Spinal cord (tissue), 10 donors: ENCODE results near the gene CHFR. TPM values are rescaled to one million over a fixed set of nuclear protein-coding genes. Genes with fewer than 3 reads are reported as not detected.
"Not testable (repeated sequence)": the region's sequence is repeated elsewhere in the genome, so short reads cannot be mapped to it uniquely, and the experiment has no call there.

Experiments used
- DNase-seq, 6 donors: peaks; one replicate each; pipeline versions ENCODE4 v3.0.0 to v3.0.0-alpha.2; 2013 to 2015; ENCODE audit warnings: low spot score in 6 of 6, low read depth in 4 of 6
- H3K27ac ChIP-seq: one replicate; pipeline ENCODE4 v1.5.1; 2013; ENCODE audit warnings: low read depth, low read length, control low read depth
- H3K27me3 ChIP-seq: one replicate; pipeline ENCODE4 v1.6.1; 2013; ENCODE audit warnings: low read length; ENCODE audit not compliant: control insufficient read depth, insufficient read depth
- H3K36me3 ChIP-seq: one replicate; pipeline ENCODE4 v1.6.1; 2013; ENCODE audit warnings: low read length; ENCODE audit not compliant: control insufficient read depth, insufficient read depth
- H3K4me1 ChIP-seq: one replicate; pipeline ENCODE4 v1.6.1; 2013; ENCODE audit warnings: low read length; ENCODE audit not compliant: control insufficient read depth, insufficient read depth
- H3K4me3 ChIP-seq: one replicate; pipeline ENCODE4 v1.5.1; 2013; ENCODE audit warnings: low read depth, low read length, control low read depth
- H3K9me3 ChIP-seq: one replicate; pipeline ENCODE4 v1.6.1; 2013; ENCODE audit warnings: low read length; ENCODE audit not compliant: control insufficient read depth, insufficient read depth
- WGBS: methylation state at CpG from one replicate; pipeline ENCODE4 v1.1.5; 2013; ENCODE audit warnings: missing lambda C conversion rate; ENCODE audit not compliant: insufficient coverage; 5-methylcytosine and 5-hydroxymethylcytosine counted together
- polyA plus RNA-seq, 2 donors: library from polyadenylated mRNA; unstranded; fragments of 120-200 nt; gene quantifications; one replicate each; pipeline ENCODE4 v1.2.1, GENCODE V29; 2013; ENCODE audit not compliant: insufficient read length in 2 of 2
- total RNA-seq, 2 donors: library from RNA; depleted of rRNA in 1 of 2; stranded (reverse); fragments of 120-200 nt in 1 of 2; fragments of >200 nt in 1 of 2; gene quantifications; one replicate each; pipeline versions ENCODE4 v1.2.3 to v1.2.4, GENCODE V29; 2013 to 2014
- donor health status: healthy.

Gene CHFR
- total and polyA plus RNA-seq, 4 donors, result 20.9 to 58.6 (median 30.7) TPM

DNA sequence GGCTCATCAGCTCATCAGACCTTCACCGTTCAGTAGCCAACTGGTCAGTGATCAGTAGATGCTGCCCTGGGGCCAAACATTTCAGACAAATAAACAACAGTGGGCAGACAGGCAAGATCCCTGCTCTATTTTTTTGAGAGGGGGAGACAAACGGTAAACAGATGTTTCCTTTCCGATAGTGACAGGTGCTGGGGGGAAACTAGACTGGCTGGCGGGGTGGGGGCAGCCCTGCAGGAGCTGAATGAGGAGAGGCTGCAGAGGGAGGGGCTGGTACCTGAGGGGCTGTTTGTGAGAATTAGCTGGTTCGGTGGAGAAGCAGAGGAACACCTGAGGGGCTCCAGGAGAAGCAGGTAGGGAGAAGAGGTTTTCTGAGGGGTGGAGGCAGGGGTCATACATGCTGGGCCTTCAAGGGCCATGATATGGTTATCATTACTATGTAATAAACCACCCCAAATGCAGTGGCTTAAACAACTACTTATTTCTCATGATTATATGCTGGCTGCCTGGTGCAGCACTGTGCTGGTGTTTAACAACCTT, 50.5 kb downstream of the CHFR start:
- Histone ChIP-seq H3K4me1 (peaks cover 15% of the 10 kb centered on the region), H3K27ac (no peak overlapping the region), H3K9me3 (no peaks in the 10 kb centered on the region), H3K36me3 (peaks cover 76% of the 10 kb centered on the region), H3K27me3 (no peaks in the 10 kb centered on the region), H3K4me3 (no peak overlapping the region)
- 60% methylated on average over 3 of the region's 5 CpGs for WGBS
- DNase-seq, result peak in 1 of 6 donors; percentile 2

DNA sequence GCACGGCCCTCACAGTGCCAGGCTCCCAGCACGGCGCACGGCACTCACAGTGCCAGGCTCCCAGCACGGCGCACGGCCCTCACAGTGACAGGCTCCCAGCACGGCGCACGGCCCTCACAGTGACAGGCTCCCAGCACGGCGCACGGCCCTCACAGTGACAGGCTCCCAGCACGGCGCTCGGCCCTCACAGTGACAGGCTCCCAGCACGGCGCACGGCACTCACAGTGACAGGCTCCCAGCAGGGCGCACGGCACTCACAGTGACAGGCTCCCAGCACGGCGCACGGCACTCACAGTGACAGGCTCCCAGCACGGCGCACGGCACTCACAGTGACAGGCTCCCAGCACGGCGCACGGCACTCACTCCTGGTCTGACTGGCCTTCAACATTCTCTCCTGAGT, 51.2 kb downstream of the CHFR start:
- H3K4me3 ChIP-seq, DNase-seq, H3K27ac ChIP-seq, H3K9me3 ChIP-seq, H3K27me3 ChIP-seq: not testable (repeated sequence)
- WGBS, result 75% methylated on average over 26 of the region's 30 CpGs
- Histone ChIP-seq H3K36me3 (peaks cover 71% of the 10 kb centered on the region), H3K4me1 (peaks cover 15% of the 10 kb centered on the region)

DNA sequence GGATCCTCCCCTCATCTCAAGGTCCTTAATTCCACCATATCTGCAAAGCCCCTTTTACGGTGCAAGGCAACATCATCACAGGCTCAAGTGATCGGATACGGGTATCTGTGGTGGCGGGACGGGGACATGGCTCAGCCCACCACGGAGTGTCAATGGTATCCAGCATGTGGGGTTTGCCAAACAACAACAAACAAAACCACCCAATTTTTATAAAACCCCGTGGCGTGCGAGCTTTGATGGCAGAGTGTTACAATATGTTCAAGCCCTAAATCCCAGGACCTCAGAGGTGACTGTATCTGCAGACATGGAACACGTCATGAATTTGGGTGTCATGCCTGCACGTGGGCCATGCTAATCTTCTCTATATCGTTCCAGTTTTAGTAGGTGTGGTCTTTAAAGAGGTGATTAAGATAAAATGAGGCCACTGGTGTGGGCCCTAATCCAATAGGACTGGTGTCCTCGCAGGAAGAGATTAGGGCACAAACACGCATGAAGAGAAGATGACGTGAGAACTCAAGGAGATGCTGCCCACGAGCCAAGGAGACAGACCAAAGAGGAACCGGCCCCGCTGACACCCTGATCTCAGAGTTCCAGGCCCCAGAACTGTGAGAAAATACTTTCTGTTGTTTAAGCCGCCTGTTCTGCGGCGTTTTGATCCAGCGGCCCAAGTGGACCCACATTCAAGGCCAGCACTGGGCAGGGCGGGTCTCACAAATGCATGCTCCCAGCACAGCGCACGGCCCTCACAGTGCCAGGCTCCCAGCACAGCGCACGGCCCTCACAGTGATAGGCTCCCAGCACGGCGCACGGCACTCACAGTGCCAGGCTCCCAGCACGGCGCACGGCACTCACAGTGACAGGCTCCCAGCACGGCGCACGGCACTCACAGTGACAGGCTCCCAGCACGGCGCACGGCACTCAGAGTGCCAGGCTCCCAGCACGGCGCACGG, 52.1 kb downstream of the CHFR start:
- no peak for DNase-seq
- H3K27me3 ChIP-seq, result no peaks in the 10 kb centered on the region
- no peaks in the 10 kb centered on the region for H3K9me3 ChIP-seq
- no peak overlapping the region for H3K4me3 ChIP-seq
- H3K36me3 ChIP-seq, result peaks cover 64% of the 10 kb centered on the region
- peaks cover 15% of the 10 kb centered on the region for H3K4me1 ChIP-seq
- H3K27ac ChIP-seq, result no peak overlapping the region
- 93% methylated on average over 33 of the region's 42 CpGs for WGBS

DNA sequence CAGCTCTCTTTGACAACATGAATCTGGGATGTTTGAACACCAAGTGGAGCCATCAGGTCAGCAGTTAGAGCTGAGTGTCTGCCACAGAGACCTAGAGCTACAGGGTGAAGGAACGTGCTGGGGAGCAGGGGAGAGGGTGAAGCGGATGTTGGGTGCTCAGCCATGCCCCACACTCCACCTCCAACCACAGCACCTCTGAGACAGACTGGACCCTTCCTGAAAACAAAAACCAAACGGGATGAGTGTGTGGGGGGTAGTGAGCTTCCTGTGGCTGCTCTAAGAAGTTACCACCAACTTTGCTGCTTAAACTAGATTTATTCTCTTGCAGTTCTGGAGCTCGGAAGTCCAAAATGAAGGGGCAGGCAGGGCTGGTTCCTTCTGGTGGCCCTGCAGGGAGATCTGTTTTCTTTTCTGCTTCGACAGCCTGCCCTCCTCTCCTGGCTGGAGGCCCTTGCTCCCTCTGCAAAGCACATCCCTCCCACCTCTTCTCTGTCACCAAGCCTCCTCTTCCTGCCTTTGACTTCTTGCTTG, 53.2 kb downstream of the CHFR start:
- no peak for DNase-seq
- WGBS, result 75% methylated on average over 1 of the region's 5 CpGs
- H3K27ac ChIP-seq, result no peak overlapping the region
- H3K36me3 ChIP-seq, result peaks cover 53% of the 10 kb centered on the region
- H3K9me3 ChIP-seq, result no peaks in the 10 kb centered on the region
- no peak overlapping the region for H3K4me3 ChIP-seq
- H3K4me1 ChIP-seq, result peaks cover 18% of the 10 kb centered on the region
- H3K27me3 ChIP-seq, result no peaks in the 10 kb centered on the region

DNA sequence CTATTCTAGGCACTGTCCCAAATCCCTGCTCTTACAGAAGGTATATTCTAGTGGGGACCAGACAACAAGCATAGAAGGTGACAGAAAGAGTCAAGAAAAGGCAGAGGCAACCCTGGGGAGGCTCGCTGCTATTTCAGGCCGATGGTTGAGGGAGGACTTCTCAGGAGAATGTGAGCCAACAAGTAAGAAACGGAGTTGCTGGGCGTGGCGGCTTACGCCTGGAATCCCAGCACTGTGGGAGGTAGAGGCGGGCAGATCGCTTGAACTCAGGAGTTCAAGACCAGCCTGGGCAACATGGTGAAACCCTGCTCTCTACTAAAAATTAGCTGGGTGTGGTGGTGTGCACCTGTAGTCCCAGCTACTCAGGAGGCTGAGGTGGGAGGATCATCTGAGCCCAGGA, 54.1 kb downstream of the CHFR start:
- H3K36me3 ChIP-seq, result peaks cover 44% of the 10 kb centered on the region
- H3K4me3 ChIP-seq, result no peak overlapping the region
- no peaks in the 10 kb centered on the region for H3K27me3 ChIP-seq
- DNase-seq, result no peak
- H3K9me3 ChIP-seq, result no peaks in the 10 kb centered on the region
- H3K27ac ChIP-seq, result no peak overlapping the region
- 98% methylated on average over 8 of the region's 8 CpGs for WGBS
- peaks cover 17% of the 10 kb centered on the region for H3K4me1 ChIP-seq

DNA sequence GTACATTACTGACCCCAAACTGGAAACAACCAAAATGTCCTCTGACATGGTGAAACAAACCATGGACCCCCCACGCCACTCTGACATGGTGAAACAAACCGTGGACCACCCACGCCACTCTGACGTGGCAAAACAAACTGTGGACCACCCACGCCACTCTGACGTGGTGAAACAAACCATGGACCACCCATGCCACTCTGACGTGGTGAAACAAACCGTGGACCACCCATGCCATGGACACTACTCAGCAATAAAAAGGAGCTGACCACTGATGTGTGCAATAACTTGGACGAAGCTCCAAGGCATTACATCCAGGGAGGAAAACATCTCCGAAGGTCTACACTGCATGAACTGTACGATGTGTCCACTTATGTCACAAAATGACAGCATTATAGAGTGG, 55.6 kb downstream of the CHFR start:
- WGBS, result 94% methylated on average over 11 of the region's 11 CpGs
- Histone ChIP-seq H3K9me3 (no peaks in the 10 kb centered on the region), H3K27ac (no peak overlapping the region), H3K27me3 (no peaks in the 10 kb centered on the region), H3K36me3 (peaks cover 30% of the 10 kb centered on the region), H3K4me3 (no peak overlapping the region), H3K4me1 (peaks cover 13% of the 10 kb centered on the region)
- DNase-seq, result no peak

DNA sequence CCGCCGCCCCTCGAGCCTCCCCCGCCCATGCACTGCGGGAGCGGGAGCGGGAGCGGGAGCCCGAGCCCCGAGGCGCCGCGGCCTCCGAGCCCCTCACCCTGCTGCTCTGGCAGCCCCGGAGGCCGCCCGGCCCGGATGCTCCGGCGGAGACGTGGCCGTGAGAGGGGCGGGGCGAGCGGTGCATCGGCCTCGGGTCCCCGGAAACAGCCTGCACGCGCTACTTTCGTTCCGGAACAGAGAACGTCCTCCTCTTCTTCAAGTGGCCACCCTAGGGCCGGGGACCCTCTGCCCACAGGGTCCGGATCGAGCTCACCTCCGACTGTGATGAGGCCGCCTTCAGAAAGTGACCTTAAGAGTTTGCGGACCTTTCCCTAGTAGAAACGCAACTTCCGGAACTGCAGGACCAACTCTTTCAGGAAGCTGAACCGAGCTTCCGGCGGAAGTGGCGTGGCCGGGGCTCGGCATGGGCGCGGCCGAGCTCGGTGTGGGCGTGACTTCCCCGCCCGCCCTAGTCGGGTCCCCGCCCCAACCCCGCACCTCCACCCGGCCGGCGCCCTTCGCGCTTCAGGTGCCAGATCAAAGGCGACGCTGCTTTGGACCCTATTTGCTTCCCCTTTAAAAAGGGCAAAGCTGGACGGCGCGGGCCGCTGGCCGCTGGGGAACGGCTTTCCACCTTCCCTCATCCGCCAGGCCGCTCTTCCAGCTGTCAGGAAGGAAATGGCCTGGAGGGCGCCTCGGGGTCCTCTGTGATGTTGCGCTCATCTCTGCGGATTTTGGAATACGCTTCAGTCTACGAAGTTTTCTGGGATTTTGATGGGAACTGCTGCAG, 58.5 kb downstream of the CHFR start, which contains the start of gene GOLGA3:
Gene GOLGA3, minus strand, starts transcription at position 164 of the 829 bp plus-strand sequence. CDS start 6,741 bp downstream, outside the sequence.
- peaks cover 31% of the 10 kb centered on the region for H3K36me3 ChIP-seq
- WGBS, result 2% methylated on average over 78 of the region's 78 CpGs
- peak within 1 kb of the TSS; percentile 86 for H3K4me3 ChIP-seq
- H3K4me1 ChIP-seq, result peaks cover 13% of the 10 kb centered on the region
- peak within 1 kb of the TSS; percentile 98 for H3K27ac ChIP-seq
- DNase-seq, result peak; percentile 81 to 98 (median 91)
- no peaks in the 10 kb centered on the region for H3K9me3 ChIP-seq
- H3K27me3 ChIP-seq, result no peaks in the 10 kb centered on the region

DNA sequence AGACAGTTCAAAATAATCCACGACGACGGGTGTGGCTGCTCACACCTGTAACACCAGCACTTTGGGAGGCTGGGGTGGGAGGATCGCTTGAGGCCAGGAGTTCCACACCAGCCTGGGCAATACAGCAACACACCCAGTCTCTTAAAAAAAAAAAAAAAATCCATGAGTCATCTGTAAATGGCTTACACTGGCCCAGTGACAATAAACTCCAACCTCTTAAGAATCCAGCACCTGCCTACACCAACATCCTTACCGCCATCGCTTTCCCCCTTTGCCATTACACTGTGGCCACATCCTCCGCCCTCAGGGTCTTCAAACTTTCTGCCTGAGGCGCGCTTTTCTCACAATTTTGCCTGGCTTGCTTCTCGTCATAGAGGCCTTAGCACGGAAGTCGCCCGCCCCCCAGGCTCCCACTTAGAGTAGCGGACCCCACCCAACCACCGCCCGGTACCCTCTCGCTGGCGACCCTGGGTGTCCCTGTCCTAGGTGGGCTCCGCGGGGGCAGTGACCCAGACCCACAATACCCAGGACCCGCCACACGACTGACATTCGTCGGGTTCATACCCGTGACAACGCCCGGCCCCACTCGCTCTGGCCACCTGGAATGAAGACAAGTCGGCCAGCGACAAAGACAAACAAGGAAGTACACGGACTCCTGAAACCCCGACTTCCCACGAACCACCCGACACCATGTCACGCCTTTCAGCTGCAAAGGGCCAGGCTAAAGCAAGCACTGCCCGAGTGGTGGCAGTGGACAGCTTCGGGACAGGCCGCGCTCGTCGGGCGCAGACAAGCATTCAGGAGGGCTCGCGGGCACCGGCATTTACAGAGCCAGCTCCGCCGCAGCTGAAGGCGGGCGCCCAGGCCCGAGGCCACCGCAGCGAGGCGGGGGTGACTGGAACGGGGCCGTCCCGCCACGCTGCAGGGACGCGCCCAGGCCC, 59.4 kb downstream of the CHFR start:
- Histone ChIP-seq H3K4me3 (peak overlapping the region; percentile 86), H3K36me3 (peaks cover 22% of the 10 kb centered on the region), H3K27ac (peak overlapping the region; percentile 67), H3K27me3 (no peaks in the 10 kb centered on the region), H3K4me1 (peaks cover 13% of the 10 kb centered on the region), H3K9me3 (no peaks in the 10 kb centered on the region)
- DNase-seq, result peak in 2 of 6 donors; percentile 22 to 36
- WGBS, result 10% methylated on average over 57 of the region's 59 CpGs
